Endothelial cell of umbilical vein (primary cell): Measurements from ENCODE around the gene FOXL2NB.

Experiments used
- EZH2 ChIP-seq: IDR thresholded peaks from 2 replicates; pipeline ENCODE4 v1.6.1; 2012; ENCODE audit warnings: borderline replicate concordance, low read depth, mild to moderate bottlenecking, moderate library complexity, low read length, inconsistent platforms; ENCODE audit not compliant: severe bottlenecking
- JUN ChIP-seq: IDR thresholded peaks from 2 replicates; pipeline ENCODE4 v1.6.1; 2011; ENCODE audit warnings: borderline replicate concordance, low read depth; ENCODE audit not compliant: insufficient read length, insufficient read depth
- MYC ChIP-seq: IDR thresholded peaks from one replicate; pipeline ENCODE4 v1.6.1; 2011; ENCODE audit warnings: mild to moderate bottlenecking, low read depth, low read length
- POLR2A ChIP-seq: IDR thresholded peaks from 2 replicates; pipeline ENCODE4 v1.6.1; 2012; ENCODE audit warnings: low read depth, mild to moderate bottlenecking, control low read depth, low read length
- POLR2AphosphoS5 ChIP-seq: IDR thresholded peaks from 2 replicates; pipeline ENCODE4 v1.6.1; 2012; ENCODE audit warnings: low read depth, mild to moderate bottlenecking, control low read depth, low read length, moderate library complexity; ENCODE audit not compliant: insufficient read depth
- TF ChIP-seq, protein P1 (sequence below), 2 donors: IDR thresholded peaks; 1 replicate in 1 of 2; 2 replicates in 1 of 2; pipeline ENCODE4 v1.5.1; 2011; ENCODE audit warnings: low read length in 2 of 2, mild to moderate bottlenecking in 2 of 2, moderate library complexity in 2 of 2, control low read depth in 1 of 2, inconsistent platforms in 1 of 2, low read depth in 1 of 2; ENCODE audit not compliant: insufficient read depth in 1 of 2; ENCODE audit errors: extremely low read depth in 1 of 2
- TF ChIP-seq, protein P2 (sequence below): IDR thresholded peaks from 2 replicates; pipeline ENCODE4 v1.6.1; 2011; ENCODE audit not compliant: insufficient read depth, insufficient read length

DNA sequence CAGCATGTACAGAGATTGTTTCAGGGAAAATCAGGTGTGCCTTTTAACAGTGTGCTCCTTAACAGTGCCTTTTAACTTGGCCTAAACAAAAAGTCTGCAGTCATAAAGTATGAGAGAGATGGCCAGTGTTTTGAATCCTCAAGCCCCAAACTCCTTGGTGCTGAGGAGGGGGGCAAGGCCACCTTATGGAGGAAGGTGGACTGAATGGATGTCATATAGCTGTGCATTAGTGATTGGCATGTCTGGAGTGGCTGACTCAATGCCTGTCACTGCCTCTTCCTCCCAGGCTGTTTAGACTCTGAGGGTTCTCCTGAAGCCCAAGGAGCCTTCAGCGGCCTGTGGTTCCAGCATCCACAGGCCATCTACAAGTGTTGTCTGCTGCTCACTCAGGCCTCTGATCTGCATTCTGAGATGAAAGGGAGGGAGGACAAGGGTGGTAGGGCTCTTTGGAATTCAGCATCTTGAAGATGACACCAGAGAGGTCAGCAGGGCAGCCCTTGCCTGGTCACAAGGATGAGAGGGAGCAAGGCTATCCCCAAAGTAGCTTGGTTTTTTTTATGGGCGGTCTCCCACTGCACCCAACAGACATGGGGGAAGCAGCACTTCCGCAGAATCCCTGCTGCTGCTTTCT lies 1.5 kb downstream of the FOXL2NB start:
- TF ChIP-seq, protein P1, sequence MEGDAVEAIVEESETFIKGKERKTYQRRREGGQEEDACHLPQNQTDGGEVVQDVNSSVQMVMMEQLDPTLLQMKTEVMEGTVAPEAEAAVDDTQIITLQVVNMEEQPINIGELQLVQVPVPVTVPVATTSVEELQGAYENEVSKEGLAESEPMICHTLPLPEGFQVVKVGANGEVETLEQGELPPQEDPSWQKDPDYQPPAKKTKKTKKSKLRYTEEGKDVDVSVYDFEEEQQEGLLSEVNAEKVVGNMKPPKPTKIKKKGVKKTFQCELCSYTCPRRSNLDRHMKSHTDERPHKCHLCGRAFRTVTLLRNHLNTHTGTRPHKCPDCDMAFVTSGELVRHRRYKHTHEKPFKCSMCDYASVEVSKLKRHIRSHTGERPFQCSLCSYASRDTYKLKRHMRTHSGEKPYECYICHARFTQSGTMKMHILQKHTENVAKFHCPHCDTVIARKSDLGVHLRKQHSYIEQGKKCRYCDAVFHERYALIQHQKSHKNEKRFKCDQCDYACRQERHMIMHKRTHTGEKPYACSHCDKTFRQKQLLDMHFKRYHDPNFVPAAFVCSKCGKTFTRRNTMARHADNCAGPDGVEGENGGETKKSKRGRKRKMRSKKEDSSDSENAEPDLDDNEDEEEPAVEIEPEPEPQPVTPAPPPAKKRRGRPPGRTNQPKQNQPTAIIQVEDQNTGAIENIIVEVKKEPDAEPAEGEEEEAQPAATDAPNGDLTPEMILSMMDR (IDR thresholded peaks at IDR 0.05; ENCODE audit: extremely low read depth in 1 of 2, insufficient read depth in 1 of 2, low read depth in 1 of 2, low read length in 2 of 2) = no peak
- TF ChIP-seq POLR2A = no peak
- TF ChIP-seq, protein P2, sequence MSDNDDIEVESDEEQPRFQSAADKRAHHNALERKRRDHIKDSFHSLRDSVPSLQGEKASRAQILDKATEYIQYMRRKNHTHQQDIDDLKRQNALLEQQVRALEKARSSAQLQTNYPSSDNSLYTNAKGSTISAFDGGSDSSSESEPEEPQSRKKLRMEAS = no peak
- no peak for TF ChIP-seq MYC
- no peak for TF ChIP-seq EZH2
- no peak for TF ChIP-seq POLR2AphosphoS5
- no peak for TF ChIP-seq JUN
